ENCODE measurements around the gene HHAT.

Gene HHAT

DNA sequence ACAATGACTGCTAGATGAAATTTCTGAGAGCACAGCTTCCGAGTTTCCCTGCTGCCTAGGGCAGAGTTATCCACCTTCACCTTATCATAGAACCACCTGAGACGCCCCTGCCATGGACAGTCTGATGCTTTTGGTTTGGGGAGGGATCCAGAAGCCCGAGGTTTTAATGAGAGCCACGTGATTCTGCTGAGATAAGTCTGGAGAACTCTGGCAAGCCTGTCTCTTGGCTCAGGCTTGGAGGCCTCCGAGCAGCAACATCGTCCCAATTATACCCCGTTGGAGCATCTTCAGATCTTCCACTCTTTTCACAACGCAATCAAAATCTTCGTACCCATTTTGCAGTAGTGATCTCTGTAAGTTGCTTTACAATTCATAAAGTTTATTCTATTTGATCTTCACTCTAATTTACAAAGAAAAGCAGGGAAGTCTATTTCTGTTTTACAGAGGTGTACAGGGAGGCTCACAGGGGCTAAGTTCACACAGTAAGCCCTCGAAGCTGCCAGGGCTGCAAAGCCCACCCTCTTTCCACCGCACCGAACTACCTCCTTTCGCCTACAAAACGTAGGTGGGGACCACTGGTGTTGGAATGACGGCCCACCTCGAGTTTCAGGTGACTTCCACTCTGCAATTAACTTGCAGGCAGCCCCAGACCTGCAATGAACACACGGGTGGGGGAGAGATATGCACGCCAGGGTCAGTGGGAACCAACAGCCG, 513 bp upstream of the HHAT start:
- no peak for TF ChIP-seq GATA3 (IDR thresholded peaks at IDR 0.05; ENCODE audit: low read depth, low read length)
- peak; percentile 70 for TF ChIP-seq GATA2 (IDR thresholded peaks at IDR 0.05; ENCODE audit: low read depth, low read length)

DNA sequence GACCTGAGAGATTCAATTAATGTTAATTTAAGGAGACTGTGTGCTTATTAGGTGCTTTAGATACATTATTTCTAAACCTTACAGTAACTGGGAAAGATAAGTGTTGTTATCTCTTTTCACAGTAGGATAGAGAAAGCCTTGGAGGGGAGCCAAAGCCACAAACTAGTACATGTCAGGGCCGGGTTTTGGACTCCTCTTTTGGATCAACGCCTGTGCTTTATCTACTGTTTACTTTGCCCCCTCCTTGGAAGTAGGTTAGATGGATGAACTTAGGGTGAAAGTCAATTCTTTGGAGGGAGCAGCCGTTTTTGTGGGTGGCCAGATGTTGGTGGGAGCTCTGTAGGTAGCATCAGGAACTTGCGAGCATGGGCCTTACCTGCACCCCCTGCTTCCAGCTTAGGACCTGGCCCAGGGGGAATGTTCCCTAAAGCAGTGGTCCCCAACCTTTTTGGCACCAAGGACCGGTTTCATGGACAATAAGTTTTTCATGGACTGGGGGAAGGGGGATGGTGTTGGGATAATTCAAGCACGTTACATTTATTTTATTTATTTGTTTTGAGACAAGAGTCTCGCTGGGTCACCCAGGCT, 1.7 kb downstream of the HHAT start:
- TF ChIP-seq GATA2 (IDR thresholded peaks at IDR 0.05; ENCODE audit: low read depth, low read length) (peak; percentile 24; the same call in 1 of the 2 replicates), GATA3 (IDR thresholded peaks at IDR 0.05; ENCODE audit: low read depth, low read length) (no peak)

- TF ChIP-seq GATA3 (IDR thresholded peaks at IDR 0.05; ENCODE audit: low read depth, low read length) (no peak), GATA2 (IDR thresholded peaks at IDR 0.05; ENCODE audit: low read depth, low read length) (no peak)
These were observed 3.5 kb downstream of the HHAT start for GRCh38 chr1:210332233-210332632.

DNA sequence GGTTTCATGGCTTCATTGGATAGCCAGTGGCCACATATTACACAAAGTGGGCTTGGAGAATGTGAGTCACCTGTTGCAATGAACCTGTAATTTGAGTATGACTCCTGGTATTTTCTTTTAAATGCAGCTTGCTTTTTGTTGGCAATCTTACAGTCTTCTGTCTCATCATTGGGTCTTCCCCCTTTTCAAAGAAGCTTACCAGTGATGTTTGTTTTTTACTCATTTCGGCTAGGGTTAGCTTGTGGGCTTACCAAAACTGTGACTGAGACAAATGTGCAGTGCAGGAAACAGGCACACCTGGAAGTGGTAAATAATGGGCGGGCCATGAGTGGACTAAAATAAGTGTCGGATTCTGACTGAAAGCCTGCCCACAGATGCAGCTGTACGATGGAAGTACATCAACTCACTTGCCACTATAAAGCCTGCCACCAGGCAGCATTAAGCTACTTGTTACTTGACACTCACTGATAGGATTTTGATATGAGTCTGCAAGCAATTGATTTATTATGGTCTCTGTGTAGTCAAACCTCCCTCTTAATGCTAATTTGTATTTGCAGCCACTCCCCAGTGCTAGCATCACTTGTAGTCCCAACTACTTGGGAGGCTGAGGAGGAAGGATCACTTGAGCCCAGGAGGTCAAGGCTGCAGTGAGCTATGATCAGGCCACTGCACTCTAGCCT, 4.2 kb downstream of the HHAT start:
- TF ChIP-seq GATA2 (IDR thresholded peaks at IDR 0.05; ENCODE audit: low read depth, low read length) (no peak), GATA3 (IDR thresholded peaks at IDR 0.05; ENCODE audit: low read depth, low read length) (no peak)

DNA sequence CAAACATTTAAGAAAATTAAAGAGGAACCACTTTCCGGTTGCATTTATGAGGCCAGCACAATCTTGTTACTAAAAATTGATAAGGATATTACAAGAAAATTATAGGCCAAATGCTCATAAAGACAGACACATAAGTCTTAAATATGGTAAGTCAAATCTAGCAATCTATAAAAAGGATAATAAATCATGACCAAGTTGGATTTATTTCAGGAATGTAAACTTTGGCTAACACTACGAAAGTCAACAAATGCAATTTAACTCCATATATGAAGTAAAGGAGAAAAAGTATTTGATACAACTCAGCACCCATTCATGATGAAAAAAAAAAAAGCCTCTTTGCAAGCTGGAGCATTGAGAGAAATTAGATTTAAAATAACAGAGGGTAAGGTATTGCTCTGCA, 6.3 kb downstream of the HHAT start:
- TF ChIP-seq GATA2 (IDR thresholded peaks at IDR 0.05; ENCODE audit: low read depth, low read length) (no peak), GATA3 (IDR thresholded peaks at IDR 0.05; ENCODE audit: low read depth, low read length) (no peak)

DNA sequence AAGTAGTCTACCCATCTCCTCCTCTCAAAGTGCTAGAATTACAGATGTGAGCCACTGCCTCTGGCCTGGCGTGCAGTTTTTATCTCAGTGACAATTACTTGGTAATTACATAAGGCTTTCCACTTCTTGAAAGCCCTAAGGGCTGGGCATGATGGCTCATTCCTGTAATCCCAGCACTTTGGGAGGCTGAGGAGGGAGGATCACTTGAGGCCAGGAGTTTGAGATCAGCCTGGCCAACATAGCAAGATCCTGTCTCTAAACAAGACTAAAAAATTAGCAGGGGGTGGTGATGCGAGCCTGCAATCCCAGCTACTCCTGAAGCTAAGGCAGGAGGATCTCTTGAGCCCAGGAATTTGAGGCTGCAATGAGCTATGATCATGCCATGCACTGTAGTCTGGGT, 7.7 kb downstream of the HHAT start:
- TF ChIP-seq GATA2 (IDR thresholded peaks at IDR 0.05; ENCODE audit: low read depth, low read length), result no peak
- TF ChIP-seq GATA3 (IDR thresholded peaks at IDR 0.05; ENCODE audit: low read depth, low read length), result no peak

DNA sequence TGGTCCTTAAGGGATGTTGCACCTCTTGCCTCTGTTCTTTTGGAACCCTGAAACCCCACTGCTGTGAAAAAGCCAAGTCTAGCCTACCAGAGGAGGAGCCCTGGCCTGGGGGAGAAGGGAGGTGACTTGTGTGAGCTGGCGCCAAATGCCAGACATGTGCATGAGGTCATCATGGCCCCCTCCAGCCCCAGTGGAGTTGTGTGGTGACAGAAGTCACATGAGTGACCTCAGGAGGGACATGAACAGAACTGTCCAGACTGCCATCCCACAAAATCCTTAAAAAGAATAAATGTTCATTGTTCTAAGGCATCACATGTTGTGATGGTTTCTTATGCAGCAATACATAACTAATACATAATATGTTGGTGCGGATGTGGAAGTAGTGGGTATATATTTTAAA, 10.8 kb downstream of the HHAT start:
- TF ChIP-seq GATA3 (IDR thresholded peaks at IDR 0.05; ENCODE audit: low read depth, low read length), result no peak
- no peak for TF ChIP-seq GATA2 (IDR thresholded peaks at IDR 0.05; ENCODE audit: low read depth, low read length)

DNA sequence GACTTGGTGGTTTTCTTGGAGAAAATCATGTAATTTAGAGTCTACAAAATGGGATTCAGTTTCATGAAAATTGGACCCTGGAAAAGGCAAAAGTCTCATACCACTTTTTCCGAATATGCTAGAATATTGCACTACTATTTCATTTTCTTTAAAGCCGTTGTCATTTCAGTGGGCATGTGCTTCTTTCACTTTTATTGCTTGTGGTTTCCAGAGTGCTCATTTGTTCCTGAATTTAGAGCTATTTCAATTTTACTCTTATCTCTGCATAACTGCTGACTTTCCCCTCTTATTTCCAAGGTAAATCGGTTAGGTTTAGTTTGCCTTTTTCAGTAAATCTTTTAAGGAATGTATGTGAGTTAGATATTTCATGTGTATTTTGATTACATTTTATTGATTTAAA, 11.6 kb downstream of the HHAT start:
- TF ChIP-seq GATA3 (IDR thresholded peaks at IDR 0.05; ENCODE audit: low read depth, low read length), result no peak
- TF ChIP-seq GATA2 (IDR thresholded peaks at IDR 0.05; ENCODE audit: low read depth, low read length), result no peak

- no peak for TF ChIP-seq GATA2 (IDR thresholded peaks at IDR 0.05; ENCODE audit: low read depth, low read length)
- no peak for TF ChIP-seq GATA3 (IDR thresholded peaks at IDR 0.05; ENCODE audit: low read depth, low read length)
These were observed 12.1 kb downstream of the HHAT start for GRCh38 chr1:210340841-210341240.

DNA sequence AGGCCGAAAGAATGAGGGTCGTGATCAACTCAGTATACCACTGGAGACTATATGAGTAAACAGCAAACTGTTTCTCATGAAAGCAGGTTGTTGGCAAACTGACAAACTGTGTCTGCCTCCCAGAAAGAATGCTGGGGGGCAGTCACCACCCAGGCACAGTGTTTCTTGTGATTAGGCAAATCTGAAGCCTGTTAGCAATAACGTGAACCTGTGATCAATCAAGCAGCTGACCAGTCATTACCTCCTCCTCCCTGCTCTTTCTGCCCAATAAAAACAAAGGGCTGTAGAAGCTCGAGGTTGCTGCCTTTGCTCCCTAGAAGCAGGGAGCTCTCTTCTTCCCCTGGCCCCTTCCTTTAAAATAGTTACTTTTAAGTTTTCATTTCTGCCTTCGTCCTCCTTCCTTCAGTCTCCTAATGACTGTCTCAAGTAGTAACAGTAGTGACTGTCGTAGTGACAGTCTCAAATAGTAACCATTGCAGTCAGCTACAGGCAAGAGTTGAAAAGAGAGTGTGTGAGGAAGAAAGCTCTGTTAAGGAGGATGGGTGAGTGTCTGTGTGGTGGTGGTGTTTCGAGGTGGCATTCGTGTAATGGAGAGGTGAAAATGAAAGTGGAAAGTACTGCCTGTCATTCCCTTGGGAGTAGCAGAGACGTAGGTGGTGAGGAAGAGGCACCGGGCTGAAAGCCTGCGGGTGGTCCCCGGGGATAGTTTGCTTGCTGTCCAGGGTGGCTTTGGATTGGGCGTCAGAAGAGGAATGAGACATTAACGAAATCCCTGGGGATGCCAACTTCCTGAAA, 14.5 kb downstream of the HHAT start:
- no peak for TF ChIP-seq GATA3 (IDR thresholded peaks at IDR 0.05; ENCODE audit: low read depth, low read length)
- TF ChIP-seq GATA2 (IDR thresholded peaks at IDR 0.05; ENCODE audit: low read depth, low read length), result no peak

DNA sequence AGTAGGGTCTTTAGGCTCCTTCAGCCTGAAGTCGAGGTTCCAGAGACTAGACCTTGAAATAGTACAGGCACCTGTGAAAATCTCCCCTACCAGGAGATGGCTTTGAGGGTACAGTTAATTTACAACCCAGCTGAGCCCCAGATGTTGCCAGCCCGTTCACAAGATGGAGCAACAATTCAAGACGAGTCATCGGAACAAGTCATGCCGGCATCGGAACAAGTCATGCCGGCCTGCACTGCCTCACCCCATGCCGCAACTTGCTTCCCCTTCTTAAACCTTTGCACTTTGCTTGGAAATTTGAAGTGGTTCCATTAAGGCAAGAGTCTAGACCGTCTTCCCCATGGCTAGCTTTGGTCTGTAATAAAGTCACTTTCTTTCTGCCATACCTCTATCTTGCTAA, 16.0 kb downstream of the HHAT start:
- TF ChIP-seq GATA3 (IDR thresholded peaks at IDR 0.05; ENCODE audit: low read depth, low read length), result no peak
- no peak for TF ChIP-seq GATA2 (IDR thresholded peaks at IDR 0.05; ENCODE audit: low read depth, low read length)

- TF ChIP-seq GATA2 (IDR thresholded peaks at IDR 0.05; ENCODE audit: low read depth, low read length) (no peak), GATA3 (IDR thresholded peaks at IDR 0.05; ENCODE audit: low read depth, low read length) (no peak)
These were observed 18.4 kb downstream of the HHAT start for GRCh38 chr1:210347112-210347511.

DNA sequence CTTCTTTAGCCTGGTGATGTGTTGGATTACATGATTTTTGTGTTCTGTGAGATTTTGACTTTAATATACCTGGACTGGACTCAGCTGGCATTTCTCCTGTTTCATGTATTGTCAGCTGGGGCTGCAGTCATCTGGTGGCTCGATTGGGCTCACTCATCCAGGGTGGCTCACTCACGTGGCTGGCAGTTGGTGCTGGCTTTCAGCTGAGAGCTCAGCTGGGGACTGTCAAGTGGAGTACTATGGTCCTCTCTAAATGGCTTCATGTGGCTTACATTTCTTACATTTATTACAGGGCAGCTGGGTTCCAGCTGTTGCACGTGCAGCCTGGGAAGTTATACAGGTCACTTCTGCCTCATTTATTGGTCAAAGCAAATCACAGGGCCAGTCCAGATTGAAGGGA, 22.8 kb downstream of the HHAT start:
- TF ChIP-seq GATA2 (IDR thresholded peaks at IDR 0.05; ENCODE audit: low read depth, low read length) (no peak), GATA3 (IDR thresholded peaks at IDR 0.05; ENCODE audit: low read depth, low read length) (no peak)

DNA sequence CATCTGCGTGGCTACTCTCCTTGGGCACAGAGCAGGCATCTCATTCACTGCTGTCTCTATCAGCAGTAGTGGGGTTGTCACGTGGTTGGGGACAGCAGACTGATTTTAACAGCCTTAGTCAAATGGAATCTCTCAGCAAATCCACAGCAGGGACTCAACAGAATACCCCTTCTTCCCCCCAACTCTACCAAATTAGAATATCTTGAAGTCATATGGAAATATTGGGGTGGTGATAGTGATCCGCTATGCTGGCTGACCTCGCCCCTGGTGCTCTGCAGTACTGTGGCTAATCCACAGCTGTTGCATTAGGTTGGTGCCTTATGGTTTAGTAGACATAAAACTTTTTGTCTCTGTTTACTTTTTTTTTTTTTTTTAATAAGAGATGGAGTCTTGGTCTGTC, 23.9 kb downstream of the HHAT start:
- TF ChIP-seq GATA3 (IDR thresholded peaks at IDR 0.05; ENCODE audit: low read depth, low read length) (no peak), GATA2 (IDR thresholded peaks at IDR 0.05; ENCODE audit: low read depth, low read length) (no peak)

Measured in SH-SY5Y (cell line).